Panc1 (cell line): ENCODE measurements around the gene SMARCA5. TPM values are rescaled to one million over a fixed set of nuclear protein-coding genes. Genes with fewer than 3 reads are reported as not detected.

Experiments used
- ATAC-seq: fragments of 200-7000 bp; cut with Tn5 transposase; 2 replicates; pipeline ENCODE4 v1.9.1; 2020; ENCODE audit warnings: mild to moderate bottlenecking, moderate library complexity
- BruUV-seq: library from RNA; stranded (reverse); fragments of 400-500 nt; replicated peaks from 2 replicates; lab custom pipeline; 2021; lab: Mats Ljungman, UMichigan
- CTCF ChIA-PET: fragments of 300-600 bp; sonication (Branson Sonifier 250); formaldehyde crosslinking; loops from one replicate; lab custom pipeline; 2022; ENCODE audit warnings: antibody characterized with exemption; lab: Charles Lee
- POLR2A ChIA-PET: fragments of 300-600 bp; sonication (Branson Sonifier 250); formaldehyde crosslinking; loops from one replicate; lab custom pipeline; 2022; ENCODE audit warnings: antibody characterized with exemption; lab: Charles Lee
- DNase-seq: peaks from one replicate; pipeline ENCODE4 v3.0.0-alpha.2; 2010; ENCODE audit warnings: low read depth, low spot score
- H3K27ac ChIP-seq: 2 replicates; pipeline ENCODE4 v1.5.1; 2011; ENCODE audit warnings: mild to moderate bottlenecking, low read length, inconsistent platforms
- H3K27me3 ChIP-seq: fragments of 200-500 bp; sonication (Bioruptor generic); 2 replicates; pipeline ENCODE4 v1.6.0; 2014; ENCODE audit warnings: low read length, inconsistent platforms; ENCODE audit not compliant: control insufficient read depth, insufficient read depth
- H3K36me3 ChIP-seq: fragments of 200-500 bp; sonication (Bioruptor generic); 2 replicates; pipeline ENCODE4 v1.5.1; 2014; ENCODE audit warnings: inconsistent platforms, mild to moderate bottlenecking, low read length, moderate library complexity; ENCODE audit not compliant: control insufficient read depth, insufficient read depth
- H3K4me1 ChIP-seq: 2 replicates; pipeline ENCODE4 v1.5.1; 2011; ENCODE audit warnings: inconsistent platforms, mild to moderate bottlenecking, low read length, moderate library complexity; ENCODE audit not compliant: control insufficient read depth, insufficient read depth
- H3K4me3 ChIP-seq, 2 experiments: 2 replicates each; pipeline ENCODE4 v1.5.1; 2011 to 2012; ENCODE audit warnings: low read depth in 2 of 2, low read length in 2 of 2, mild to moderate bottlenecking in 2 of 2, inconsistent platforms in 1 of 2, moderate library complexity in 1 of 2
- H3K9me3 ChIP-seq: fragments of 200-500 bp; sonication (Bioruptor generic); 2 replicates; pipeline ENCODE4 v1.5.1; 2014; ENCODE audit warnings: low read depth, mild to moderate bottlenecking, inconsistent platforms, low read length, moderate library complexity; ENCODE audit not compliant: control insufficient read depth, insufficient read depth
- CTCF ChIP-seq: fragments of 450-650 bp; IDR thresholded peaks from 2 replicates; pipeline ENCODE4 v1.5.1; 2017; ENCODE audit warnings: mild to moderate bottlenecking
- POLR2AphosphoS5 ChIP-seq: IDR thresholded peaks from 2 replicates; pipeline ENCODE4 v1.6.1; 2012; ENCODE audit warnings: mild to moderate bottlenecking, low read depth, low read length, moderate library complexity
- REST ChIP-seq, 2 experiments: IDR thresholded peaks; 2 replicates each; pipeline ENCODE4 v1.6.1; 2011 to 2012; ENCODE audit warnings: low read depth in 2 of 2, control low read depth in 1 of 2, low read length in 1 of 2, mild to moderate bottlenecking in 1 of 2, moderate library complexity in 1 of 2; ENCODE audit not compliant: insufficient read depth in 1 of 2
- SIN3A ChIP-seq: IDR thresholded peaks from 2 replicates; pipeline ENCODE4 v1.6.1; 2012; ENCODE audit warnings: low read depth, mild to moderate bottlenecking, low read length, moderate library complexity, borderline replicate concordance; ENCODE audit not compliant: insufficient read depth
- TCF7L2 ChIP-seq: IDR thresholded peaks from 2 replicates; pipeline ENCODE4 v1.6.1; 2011; ENCODE audit warnings: mild to moderate bottlenecking, low read depth, low read length, inconsistent platforms
- in situ Hi-C: cut with HindIII; loops from 2 replicates; pipeline ENCODE4 v1.10.0; 2016; ENCODE audit warnings: low sequenced_read_pairs, low pct_unique_long_range_greater_than_20kb
- intact Hi-C: fragments of 100-400 bp; cut with micrococcal nuclease; formaldehyde crosslinking; loops from one replicate; pipeline ENCODE4 v1.10.0; 2022; ENCODE audit not compliant: unreplicated experiment
- total RNA-seq: library from RNA; stranded (reverse); gene quantifications from one replicate; pipeline ENCODE4 v1.2.1, GENCODE V29; 2021; ENCODE audit not compliant: unreplicated experiment

The SMARCA5 gene
- total RNA-seq, 1 experiment from 2014 or later = 29.9 TPM

DNA sequence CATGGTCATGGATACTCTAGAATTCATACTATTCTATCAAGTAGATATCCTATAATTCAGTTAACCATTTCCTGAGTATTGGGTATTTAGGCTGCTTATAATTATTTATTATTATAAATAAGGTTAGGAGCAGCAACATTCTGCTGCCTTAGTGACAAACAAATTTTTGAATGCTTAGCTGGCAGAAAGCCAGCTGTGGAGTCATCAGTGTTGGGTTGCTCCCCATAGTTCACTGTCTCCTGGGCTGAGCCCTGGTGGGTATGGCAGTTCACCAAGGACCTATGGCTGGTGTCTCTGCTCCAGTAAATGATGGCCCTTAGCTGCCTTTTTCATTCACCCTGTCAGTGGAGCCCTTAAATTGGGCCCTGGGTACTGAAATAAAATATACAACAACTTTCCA is 61.8 kb downstream of the SMARCA5 start:
- Histone ChIP-seq H3K4me3 (no peak overlapping the region), H3K27ac (no peak overlapping the region), H3K36me3 (no peaks in the 10 kb centered on the region), H3K4me1 (no peaks in the 10 kb centered on the region), H3K9me3 (no peaks in the 10 kb centered on the region), H3K27me3 (no peaks in the 10 kb centered on the region)
- ChIA-PET POLR2A (no interaction called here), CTCF (no interaction called here)
- intact Hi-C loops = no loop called here
- in situ Hi-C loops = no loop called here
- ATAC-seq = no peak
- no peak for DNase-seq
- TF ChIP-seq TCF7L2 (no peak), REST (IDR thresholded peaks at IDR 0.05; ENCODE audit: insufficient read depth in 1 of 2, low read depth in 2 of 2, low read length in 1 of 2) (no peak)
- no TSS peak for BruUV-seq

- Histone ChIP-seq H3K4me1 (no peaks in the 10 kb centered on the region), H3K9me3 (no peaks in the 10 kb centered on the region), H3K4me3 (no peak overlapping the region), H3K36me3 (no peaks in the 10 kb centered on the region), H3K27ac (no peak overlapping the region), H3K27me3 (no peaks in the 10 kb centered on the region)
- CTCF ChIA-PET = no interaction called here
- ATAC-seq (no peak), DNase-seq (no peak)
- in situ Hi-C loops (no loop called here), intact Hi-C loops (no loop called here)
- no peak for TF ChIP-seq TCF7L2
- POLR2A ChIA-PET = no interaction called here
- BruUV-seq = no TSS peak
These were observed 67.9 kb downstream of the SMARCA5 start for GRCh38 chr4:143581331-143581946.

- ChIA-PET CTCF (no interaction called here), POLR2A (no interaction called here)
- DNase-seq (no peak), ATAC-seq (no peak)
- in situ Hi-C loops (no loop called here), intact Hi-C loops (no loop called here)
- no TSS peak for BruUV-seq
- Histone ChIP-seq H3K4me3 (no peak overlapping the region), H3K4me1 (no peaks in the 10 kb centered on the region), H3K36me3 (no peaks in the 10 kb centered on the region), H3K27ac (no peak overlapping the region), H3K27me3 (no peaks in the 10 kb centered on the region), H3K9me3 (no peaks in the 10 kb centered on the region)
- TF ChIP-seq POLR2AphosphoS5 = no peak
- TF ChIP-seq SIN3A = no peak
- no peak for TF ChIP-seq TCF7L2
- no peak for TF ChIP-seq REST (IDR thresholded peaks at IDR 0.05; ENCODE audit: insufficient read depth in 1 of 2, low read depth in 2 of 2, low read length in 1 of 2)
- no peak for TF ChIP-seq CTCF
These were observed 72.0 kb downstream of the SMARCA5 start for GRCh38 chr4:143585548-143585947.
